ENCODE measurements around the gene MTERF4.
A peak's percentile ranks its signal among the peaks of the same experiment; 100 is the strongest.

Gene MTERF4

GRCh38 chr2:241067501-241068135 is 34.5 kb downstream of the MTERF4 start:
- TF ChIP-seq POLR2AphosphoS5 (IDR thresholded peaks at IDR 0.05; ENCODE audit: low read depth, low read length) = no peak
- no peak for TF ChIP-seq POLR2A (IDR thresholded peaks at IDR 0.05; ENCODE audit: low read depth, low read length)
- TF ChIP-seq TAF1 (IDR thresholded peaks at IDR 0.05; ENCODE audit: low read depth, low read length) = no peak
- no peak for TF ChIP-seq PAX5 (IDR thresholded peaks at IDR 0.05; ENCODE audit: insufficient read depth, low read length, severe bottlenecking)
- no peak for TF ChIP-seq SPI1 (IDR thresholded peaks at IDR 0.05; ENCODE audit: low read depth, low read length)
- no peak for TF ChIP-seq POU2F2 (IDR thresholded peaks at IDR 0.05; ENCODE audit: low read depth, low read length)
- DNase-seq (ENCODE audit: insufficient read length, low spot score) = no peak
- no peak for FAIRE-seq

GRCh38 chr2:241066893-241067341 is 35.2 kb downstream of the MTERF4 start:
- FAIRE-seq (no peak), DNase-seq (ENCODE audit: insufficient read length, low spot score) (no peak)
- TF ChIP-seq PAX5 (IDR thresholded peaks at IDR 0.05; ENCODE audit: insufficient read depth, low read length, severe bottlenecking) (no peak), TAF1 (IDR thresholded peaks at IDR 0.05; ENCODE audit: low read depth, low read length) (no peak), POLR2AphosphoS5 (IDR thresholded peaks at IDR 0.05; ENCODE audit: low read depth, low read length) (no peak), POU2F2 (IDR thresholded peaks at IDR 0.05; ENCODE audit: low read depth, low read length) (no peak), POLR2A (IDR thresholded peaks at IDR 0.05; ENCODE audit: low read depth, low read length) (no peak), SPI1 (IDR thresholded peaks at IDR 0.05; ENCODE audit: low read depth, low read length) (no peak)

GRCh38 chr2:241066171-241066892 is 35.8 kb downstream of the MTERF4 start:
- TF ChIP-seq POLR2A (IDR thresholded peaks at IDR 0.05; ENCODE audit: low read depth, low read length) (no peak), TAF1 (IDR thresholded peaks at IDR 0.05; ENCODE audit: low read depth, low read length) (no peak), POU2F2 (IDR thresholded peaks at IDR 0.05; ENCODE audit: low read depth, low read length) (no peak), POLR2AphosphoS5 (IDR thresholded peaks at IDR 0.05; ENCODE audit: low read depth, low read length) (no peak), SPI1 (IDR thresholded peaks at IDR 0.05; ENCODE audit: low read depth, low read length) (no peak), PAX5 (IDR thresholded peaks at IDR 0.05; ENCODE audit: insufficient read depth, low read length, severe bottlenecking) (no peak)
- DNase-seq (ENCODE audit: insufficient read length, low spot score) (no peak), FAIRE-seq (no peak)

- FAIRE-seq = no peak
- no peak for TF ChIP-seq PAX5 (IDR thresholded peaks at IDR 0.05; ENCODE audit: insufficient read depth, low read length, severe bottlenecking)
- no peak for TF ChIP-seq POLR2AphosphoS5 (IDR thresholded peaks at IDR 0.05; ENCODE audit: low read depth, low read length)
- no peak for DNase-seq (ENCODE audit: insufficient read length, low spot score)
Observed at GRCh38 chr2:241065355-241065803, 36.7 kb downstream of the MTERF4 start.

- TF ChIP-seq POU2F2 (IDR thresholded peaks at IDR 0.05; ENCODE audit: low read depth, low read length) (no peak), SPI1 (IDR thresholded peaks at IDR 0.05; ENCODE audit: low read depth, low read length) (no peak), TAF1 (IDR thresholded peaks at IDR 0.05; ENCODE audit: low read depth, low read length) (no peak), POLR2A (IDR thresholded peaks at IDR 0.05; ENCODE audit: low read depth, low read length) (no peak), PAX5 (IDR thresholded peaks at IDR 0.05; ENCODE audit: insufficient read depth, low read length, severe bottlenecking) (no peak), POLR2AphosphoS5 (IDR thresholded peaks at IDR 0.05; ENCODE audit: low read depth, low read length) (no peak)
- DNase-seq (ENCODE audit: insufficient read length, low spot score) (no peak), FAIRE-seq (no peak)
Observed at GRCh38 chr2:241064802-241065354, 37.2 kb downstream of the MTERF4 start.

GRCh38 chr2:241064008-241064801 is 37.9 kb downstream of the MTERF4 start:
- no peak for DNase-seq (ENCODE audit: insufficient read length, low spot score)
- TF ChIP-seq TAF1 (IDR thresholded peaks at IDR 0.05; ENCODE audit: low read depth, low read length) = no peak
- TF ChIP-seq POLR2AphosphoS5 (IDR thresholded peaks at IDR 0.05; ENCODE audit: low read depth, low read length) = no peak
- no peak for TF ChIP-seq POU2F2 (IDR thresholded peaks at IDR 0.05; ENCODE audit: low read depth, low read length)
- TF ChIP-seq SPI1 (IDR thresholded peaks at IDR 0.05; ENCODE audit: low read depth, low read length) = no peak
- TF ChIP-seq POLR2A (IDR thresholded peaks at IDR 0.05; ENCODE audit: low read depth, low read length) = no peak
- TF ChIP-seq PAX5 (IDR thresholded peaks at IDR 0.05; ENCODE audit: insufficient read depth, low read length, severe bottlenecking) = no peak
- peak; percentile 35 for FAIRE-seq

- no peak for TF ChIP-seq POLR2AphosphoS5 (IDR thresholded peaks at IDR 0.05; ENCODE audit: low read depth, low read length)
- TF ChIP-seq POU2F2 (IDR thresholded peaks at IDR 0.05; ENCODE audit: low read depth, low read length) = no peak
- no peak for TF ChIP-seq POLR2A (IDR thresholded peaks at IDR 0.05; ENCODE audit: low read depth, low read length)
- no peak for TF ChIP-seq TAF1 (IDR thresholded peaks at IDR 0.05; ENCODE audit: low read depth, low read length)
- no peak for TF ChIP-seq SPI1 (IDR thresholded peaks at IDR 0.05; ENCODE audit: low read depth, low read length)
- TF ChIP-seq PAX5 (IDR thresholded peaks at IDR 0.05; ENCODE audit: insufficient read depth, low read length, severe bottlenecking) = no peak
- DNase-seq (ENCODE audit: insufficient read length, low spot score) (no peak), FAIRE-seq (no peak)
Observed at GRCh38 chr2:241063587-241063986, 38.5 kb downstream of the MTERF4 start.

GRCh38 chr2:241063093-241063551 is 39.0 kb downstream of the MTERF4 start:
- TF ChIP-seq POLR2AphosphoS5 (IDR thresholded peaks at IDR 0.05; ENCODE audit: low read depth, low read length) (no peak), POU2F2 (IDR thresholded peaks at IDR 0.05; ENCODE audit: low read depth, low read length) (no peak), PAX5 (IDR thresholded peaks at IDR 0.05; ENCODE audit: insufficient read depth, low read length, severe bottlenecking) (no peak), TAF1 (IDR thresholded peaks at IDR 0.05; ENCODE audit: low read depth, low read length) (no peak), POLR2A (IDR thresholded peaks at IDR 0.05; ENCODE audit: low read depth, low read length) (no peak), SPI1 (IDR thresholded peaks at IDR 0.05; ENCODE audit: low read depth, low read length) (no peak)
- no peak for DNase-seq (ENCODE audit: insufficient read length, low spot score)
- no peak for FAIRE-seq
